GM18868 (cell line): ENCODE results near the gene KRTAP5-4.
"Not testable (repeated sequence)": the region's sequence is repeated elsewhere in the genome, so short reads cannot be mapped to it uniquely, and the experiment has no call there.

Experiments used
- ATAC-seq: cut with Tn5 transposase; IDR thresholded peaks from one replicate; pipeline ENCODE4 v1.9.1; 2021; ENCODE audit warnings: mild to moderate bottlenecking, moderate library complexity; ENCODE audit not compliant: unreplicated experiment

The KRTAP5-4 gene

DNA sequence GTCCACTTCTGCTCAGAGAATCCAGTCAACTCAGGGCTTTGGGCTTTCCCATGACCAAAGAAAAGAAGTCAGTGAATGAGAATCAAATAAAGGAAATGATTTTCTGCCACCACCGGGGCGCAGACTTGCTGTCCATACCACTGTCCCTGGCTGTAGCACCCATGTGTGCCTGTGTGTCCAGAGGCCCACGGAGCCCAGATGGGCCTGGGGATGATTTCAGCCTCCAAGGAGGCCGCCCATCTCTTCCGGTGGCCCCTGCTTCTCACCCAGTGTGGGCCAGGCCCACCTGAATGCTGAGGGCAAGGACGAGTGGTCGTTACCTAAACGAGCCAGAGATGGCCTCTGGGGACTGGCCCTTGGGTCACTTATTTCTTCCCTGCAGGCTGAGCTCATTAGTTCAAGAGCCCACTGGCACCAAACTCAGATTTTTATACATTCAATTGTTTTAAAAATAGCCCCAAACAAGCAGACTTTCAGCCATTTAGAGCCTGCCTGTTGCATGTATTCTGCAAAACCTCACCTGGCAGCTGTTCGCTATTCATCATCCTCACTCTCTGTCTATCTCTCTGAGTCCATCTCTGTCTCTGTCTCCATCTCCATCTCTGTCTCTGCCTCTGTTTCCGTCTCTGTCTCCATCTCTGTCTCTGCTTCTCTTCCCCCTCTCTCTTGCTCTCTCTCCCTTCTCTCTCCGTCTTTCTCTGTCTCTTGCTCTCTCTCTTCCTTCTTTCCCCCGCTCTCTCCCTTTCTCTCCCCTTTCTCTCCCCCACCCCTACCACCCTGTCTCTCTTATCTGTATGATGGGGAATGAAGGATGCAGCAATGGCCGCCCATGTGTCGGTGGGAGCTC, 31.8 kb upstream of the KRTAP5-4 start:
- no peak for ATAC-seq

GRCh38 chr11:1652771-1653540, 31.0 kb upstream of the KRTAP5-4 start:
- ATAC-seq, result no peak

- no peak for ATAC-seq
Measured at GRCh38 chr11:1652442-1652770, 30.5 kb upstream of the KRTAP5-4 start.

- ATAC-seq, result no peak
Measured at GRCh38 chr11:1652026-1652425, 30.1 kb upstream of the KRTAP5-4 start.

- no peak for ATAC-seq
Measured at GRCh38 chr11:1651411-1651980, 29.6 kb upstream of the KRTAP5-4 start.

DNA sequence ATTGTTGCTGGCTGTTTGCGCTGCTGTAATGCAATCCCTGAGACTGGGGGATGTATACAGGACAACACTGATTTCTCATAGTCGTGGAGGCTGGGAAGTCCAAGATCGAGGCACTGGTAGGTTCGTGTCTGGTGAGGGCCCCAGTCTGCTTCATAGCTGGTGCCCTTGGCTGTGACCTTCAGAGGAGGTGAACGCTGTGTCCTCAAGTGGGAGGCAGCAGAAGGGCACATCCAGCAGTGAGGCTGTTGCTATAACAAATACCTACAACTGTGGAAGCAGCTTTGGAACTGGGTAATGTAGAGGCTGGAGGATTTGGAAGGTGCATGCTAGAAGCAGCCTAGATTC, 29.0 kb upstream of the KRTAP5-4 start:
- no peak for ATAC-seq

GRCh38 chr11:1650034-1650917, 28.3 kb upstream of the KRTAP5-4 start:
- no peak for ATAC-seq

GRCh38 chr11:1648653-1649420, 26.9 kb upstream of the KRTAP5-4 start:
- ATAC-seq, result no peak

GRCh38 chr11:1647901-1648652, 26.1 kb upstream of the KRTAP5-4 start:
- ATAC-seq, result no peak

DNA sequence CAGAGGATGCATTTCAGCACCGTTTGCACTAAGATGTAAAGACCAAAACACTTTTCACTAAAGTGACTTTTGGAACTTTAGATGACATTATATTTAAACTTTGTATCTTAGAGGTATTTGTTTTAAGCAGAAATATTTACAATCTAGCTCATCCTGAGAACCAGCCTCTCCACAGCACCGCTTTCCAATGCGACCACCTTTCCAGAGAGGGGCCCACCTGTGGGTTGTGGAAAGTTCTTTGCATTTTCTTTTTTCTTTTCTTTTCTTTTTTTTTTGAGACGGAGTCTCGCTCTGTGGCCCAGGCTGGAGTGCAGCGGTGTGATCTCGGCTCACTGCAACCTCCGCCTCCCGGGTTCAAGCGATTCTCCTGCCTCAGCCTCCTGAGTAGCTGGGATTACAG, 24.6 kb upstream of the KRTAP5-4 start:
- not testable (repeated sequence) for ATAC-seq

GRCh38 chr11:1645357-1645821, 23.5 kb upstream of the KRTAP5-4 start:
- ATAC-seq, result no peak

- no peak for ATAC-seq
Measured at GRCh38 chr11:1644601-1645356, 22.8 kb upstream of the KRTAP5-4 start.

- ATAC-seq, result no peak
Measured at GRCh38 chr11:1643146-1643690, 21.3 kb upstream of the KRTAP5-4 start.

GRCh38 chr11:1642288-1643145, 20.6 kb upstream of the KRTAP5-4 start:
- ATAC-seq, result no peak

DNA sequence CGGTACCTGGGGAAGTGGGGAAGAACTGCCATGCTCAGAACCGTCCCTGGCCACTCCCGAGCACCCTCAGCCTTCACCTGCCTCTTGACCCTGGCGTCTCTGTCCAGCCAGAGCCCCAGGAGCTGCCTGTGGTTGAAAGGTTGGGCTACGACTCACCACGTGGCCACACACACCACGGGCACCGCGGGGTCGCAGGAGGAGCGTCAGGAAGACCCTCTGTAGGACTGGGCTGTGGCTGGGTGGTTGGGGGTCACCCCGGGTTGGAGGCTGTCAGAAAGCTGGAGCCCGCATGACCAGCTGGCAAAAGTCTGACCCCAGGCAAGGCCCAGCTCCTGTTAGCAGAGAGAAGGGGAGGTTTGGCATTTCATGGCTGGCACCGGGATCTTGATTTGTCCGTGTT, 19.2 kb upstream of the KRTAP5-4 start:
- no peak for ATAC-seq

DNA sequence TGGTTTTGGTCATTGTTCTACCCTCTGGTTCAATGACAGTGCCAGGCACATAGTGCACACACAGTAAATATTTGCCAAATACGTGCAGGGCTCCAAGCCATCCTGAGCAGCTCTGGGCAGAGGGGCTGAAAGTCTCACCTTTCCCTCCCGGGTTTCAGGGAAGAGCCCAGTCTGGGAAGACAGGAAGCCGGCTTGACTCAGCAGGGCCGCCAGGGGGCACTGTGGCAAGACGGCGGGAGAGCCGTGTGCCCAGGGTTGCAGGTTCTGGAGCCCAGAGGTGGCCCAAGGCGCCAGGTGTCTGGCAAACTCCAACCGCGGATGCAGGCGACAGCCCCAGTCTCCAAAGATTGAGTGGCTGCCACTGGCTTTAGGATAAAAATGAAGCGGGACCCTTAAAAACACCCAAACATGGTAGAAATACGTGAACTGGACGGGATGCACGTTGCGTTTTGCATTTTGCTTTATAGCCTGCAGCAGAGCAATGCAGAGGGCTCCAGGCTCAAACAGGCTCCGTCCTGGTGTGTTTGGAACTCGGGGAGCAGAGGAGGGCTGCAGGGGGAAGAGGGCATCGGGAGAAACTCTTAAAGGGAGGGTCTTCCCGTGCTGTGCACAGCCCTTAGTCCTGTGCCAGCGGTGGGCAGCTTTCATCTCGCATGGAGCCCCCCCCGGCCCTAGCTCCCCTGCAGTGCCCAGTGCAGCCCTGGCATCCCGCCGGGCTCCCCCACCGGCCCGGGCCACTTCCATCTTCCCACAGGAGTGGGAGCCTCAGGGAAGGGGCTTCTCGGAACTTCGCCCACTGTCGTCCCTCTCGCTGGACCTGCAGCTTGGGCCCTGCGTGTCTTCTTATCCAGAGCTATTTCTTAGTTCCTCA, 18.4 kb upstream of the KRTAP5-4 start:
- no peak for ATAC-seq

DNA sequence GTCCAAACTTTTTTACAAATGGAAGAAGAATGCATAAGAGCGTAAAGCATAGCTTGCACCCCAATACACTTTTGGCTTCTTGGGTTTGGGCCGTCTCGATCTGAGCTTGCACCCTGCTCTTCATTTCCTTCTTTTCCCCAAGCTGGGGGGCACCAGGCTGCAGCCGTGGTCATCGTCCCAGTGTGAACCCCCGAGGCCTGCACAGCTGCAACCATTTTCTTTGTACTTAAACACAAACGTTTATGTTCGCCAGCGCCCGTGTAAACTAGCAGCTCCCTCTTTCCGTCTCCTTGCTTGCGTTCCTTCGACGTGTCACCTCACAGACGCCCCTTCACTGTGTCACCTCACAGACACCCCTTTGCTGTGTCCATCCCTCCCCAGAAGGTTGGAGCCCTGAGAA, 17.7 kb upstream of the KRTAP5-4 start:
- ATAC-seq, result no peak
